PC-3 (cell line): ENCODE results near the gene ULBP2. TPM values are rescaled to one million over a fixed set of nuclear protein-coding genes. Genes with fewer than 3 reads are reported as not detected.

ENCODE experiments used
- ATAC-seq: fragments of 200-7000 bp; cut with Tn5 transposase; 2 replicates; pipeline ENCODE4 v1.9.1; 2020; ENCODE audit warnings: mild to moderate bottlenecking, moderate library complexity
- BruUV-seq: library from RNA; stranded (reverse); fragments of 400-500 nt; replicated peaks from 2 replicates; lab custom pipeline; 2021; lab: Mats Ljungman, UMichigan
- CTCF ChIA-PET: fragments of 300-600 bp; sonication (Branson Sonifier 250); formaldehyde crosslinking; loops from one replicate; lab custom pipeline; 2022; ENCODE audit warnings: antibody characterized with exemption; lab: Charles Lee
- POLR2A ChIA-PET: fragments of 300-600 bp; sonication (Branson Sonifier 250); formaldehyde crosslinking; loops from one replicate; lab custom pipeline; 2022; ENCODE audit warnings: antibody characterized with exemption; ENCODE audit not compliant: unreplicated experiment; lab: Charles Lee
- DNase-seq: peaks from one replicate; pipeline ENCODE4 v3.0.0-alpha.2; 2015
- H2AFZ ChIP-seq: fragments of 300-600 bp; sonication (generic); 2 replicates; pipeline ENCODE4 v1.6.0; 2016; ENCODE audit warnings: antibody characterized with exemption, low read length
- H3F3A ChIP-seq: fragments of 300-600 bp; sonication (generic); one replicate; pipeline ENCODE4 v1.6.0; 2017; ENCODE audit warnings: antibody characterized with exemption, low read length, control low read depth, mild to moderate bottlenecking; ENCODE audit not compliant: unreplicated experiment
- H3K27ac ChIP-seq: fragments of 300-600 bp; sonication (generic); 2 replicates; pipeline ENCODE4 v1.5.1; 2016; ENCODE audit warnings: mild to moderate bottlenecking, low read length
- H3K27me3 ChIP-seq: fragments of 300-600 bp; sonication (generic); 2 replicates; pipeline ENCODE4 v1.6.1; 2016; ENCODE audit warnings: low read length, mixed read lengths
- H3K36me3 ChIP-seq: fragments of 300-600 bp; sonication (generic); 2 replicates; pipeline ENCODE4 v1.6.1; 2016; ENCODE audit warnings: low read depth, mixed run types, low read length, mixed read lengths
- H3K4me1 ChIP-seq: fragments of 300-600 bp; sonication (generic); 2 replicates; pipeline ENCODE4 v1.5.1; 2016; ENCODE audit warnings: low read length; ENCODE audit not compliant: insufficient read depth
- H3K4me2 ChIP-seq: fragments of 300-600 bp; sonication (generic); 2 replicates; pipeline ENCODE4 v1.6.0; 2016; ENCODE audit warnings: low read length
- H3K4me3 ChIP-seq: fragments of 300-600 bp; sonication (generic); 2 replicates; pipeline ENCODE4 v1.5.1; 2016; ENCODE audit warnings: mild to moderate bottlenecking, low read length, mixed read lengths
- H3K79me2 ChIP-seq: fragments of 300-600 bp; sonication (generic); 2 replicates; pipeline ENCODE4 v1.6.1; 2017; ENCODE audit warnings: low read length, mixed read lengths
- H3K9ac ChIP-seq: fragments of 300-600 bp; sonication (generic); 2 replicates; pipeline ENCODE4 v1.6.0; 2016; ENCODE audit warnings: mild to moderate bottlenecking, low read length
- H3K9me2 ChIP-seq: fragments of 300-600 bp; sonication (generic); replicated peaks from 2 replicates; pipeline ENCODE4 v1.6.1; 2016; ENCODE audit warnings: mixed run types, low read length, mixed read lengths
- H3K9me3 ChIP-seq: fragments of 300-600 bp; sonication (generic); 2 replicates; pipeline ENCODE4 v1.6.1; 2016; ENCODE audit warnings: low read length, mixed read lengths
- H4K20me1 ChIP-seq: fragments of 300-600 bp; sonication (generic); 2 replicates; pipeline ENCODE4 v1.6.1; 2016; ENCODE audit warnings: low read length, mixed read lengths
- CTCF ChIP-seq: fragments of 300-600 bp; sonication (generic); conservative IDR thresholded peaks from 2 replicates; pipeline ENCODE4 v1.5.1; 2017; ENCODE audit warnings: antibody characterized with exemption, low read depth, mild to moderate bottlenecking, low read length
- EZH2 ChIP-seq: fragments of 300-600 bp; sonication (generic); IDR thresholded peaks from one replicate; pipeline ENCODE4 v1.6.1; 2017; ENCODE audit warnings: antibody characterized with exemption, mild to moderate bottlenecking, low read length; ENCODE audit not compliant: unreplicated experiment
- EZH2phosphoT487 ChIP-seq: fragments of 300-600 bp; sonication (generic); IDR thresholded peaks from 2 replicates; pipeline ENCODE4 v1.6.1; 2018; ENCODE audit warnings: mild to moderate bottlenecking, antibody characterized with exemption, low read length, borderline replicate concordance
- intact Hi-C: fragments of 100-400 bp; cut with micrococcal nuclease; formaldehyde crosslinking; loops from 2 replicates; pipeline ENCODE4 v1.9.0; 2023
- total RNA-seq: library from RNA; depleted of rRNA; stranded (reverse); fragments of >200 nt; gene quantifications from 2 replicates; pipeline ENCODE4 v1.2.3, GENCODE V29; 2014

Gene ULBP2
- total RNA-seq, 1 experiment from 2014 or later = 8.1 TPM

GRCh38 chr6:149978610-149979009 is 36.8 kb downstream of the ULBP2 start:
- H3K4me1 ChIP-seq = no peaks in the 10 kb centered on the region
- H3K4me2 ChIP-seq = no peak overlapping the region
- no peak for TF ChIP-seq EZH2
- TF ChIP-seq CTCF = no peak
- no peak for TF ChIP-seq EZH2phosphoT487
- BruUV-seq = no TSS peak
- no peak for ATAC-seq
- no peak overlapping the region for H3K4me3 ChIP-seq
- H3K27ac ChIP-seq = no peak overlapping the region
- no peaks in the 10 kb centered on the region for H3F3A ChIP-seq
- no peaks in the 10 kb centered on the region for H3K9me2 ChIP-seq
- no peak overlapping the region for H3K9ac ChIP-seq
- POLR2A ChIA-PET = no interaction called here
- intact Hi-C loops = no loop called here
- no peaks in the 10 kb centered on the region for H4K20me1 ChIP-seq
- no peak for DNase-seq
- no peak overlapping the region for H2AFZ ChIP-seq
- CTCF ChIA-PET = no interaction called here
- no peaks in the 10 kb centered on the region for H3K9me3 ChIP-seq
- H3K36me3 ChIP-seq = no peaks in the 10 kb centered on the region
- no peaks in the 10 kb centered on the region for H3K79me2 ChIP-seq
- H3K27me3 ChIP-seq = peaks cover 8% of the 10 kb centered on the region; the same call in 1 of the 2 replicates

GRCh38 chr6:149979293-149979692 is 37.5 kb downstream of the ULBP2 start:
- POLR2A ChIA-PET = no interaction called here
- Histone ChIP-seq H3K4me3 (no peak overlapping the region), H2AFZ (no peak overlapping the region), H3K27me3 (peaks cover 8% of the 10 kb centered on the region; the same call in 1 of the 2 replicates), H3F3A (no peaks in the 10 kb centered on the region), H3K9me3 (no peaks in the 10 kb centered on the region), H3K79me2 (no peaks in the 10 kb centered on the region), H3K9me2 (no peaks in the 10 kb centered on the region), H4K20me1 (no peaks in the 10 kb centered on the region), H3K36me3 (no peaks in the 10 kb centered on the region), H3K27ac (no peak overlapping the region), H3K4me1 (no peaks in the 10 kb centered on the region), H3K9ac (no peak overlapping the region), H3K4me2 (no peak overlapping the region)
- intact Hi-C loops = no loop called here
- ATAC-seq = no peak
- TF ChIP-seq EZH2phosphoT487 (no peak), EZH2 (no peak)
- CTCF ChIA-PET = no interaction called here
- BruUV-seq = no TSS peak
- no peak for DNase-seq

GRCh38 chr6:149983145-149983544 is 41.3 kb downstream of the ULBP2 start:
- Histone ChIP-seq H3K4me3 (no peak overlapping the region), H3K4me1 (no peaks in the 10 kb centered on the region), H3K4me2 (no peak overlapping the region), H3K27me3 (peaks cover 41% of the 10 kb centered on the region), H3K9me3 (no peaks in the 10 kb centered on the region), H3K27ac (no peak overlapping the region), H4K20me1 (no peaks in the 10 kb centered on the region), H3K36me3 (no peaks in the 10 kb centered on the region), H3F3A (no peaks in the 10 kb centered on the region), H3K9me2 (no peaks in the 10 kb centered on the region), H3K9ac (no peak overlapping the region), H3K79me2 (no peaks in the 10 kb centered on the region), H2AFZ (no peak overlapping the region)
- DNase-seq = no peak
- BruUV-seq = no TSS peak
- TF ChIP-seq EZH2phosphoT487 (no peak), EZH2 (no peak), CTCF (no peak)
- ATAC-seq = no peak
- ChIA-PET CTCF (no interaction called here), POLR2A (no interaction called here)
- intact Hi-C loops = no loop called here
